RWPE2 (cell line): ENCODE data around the gene NSG2.

Experiments
- ATAC-seq: fragments of 200-7000 bp; cut with Tn5 transposase; 3 replicates; pipeline ENCODE4 v1.9.1; 2021; ENCODE audit warnings: low read depth
- DNase-seq: peaks from one replicate; pipeline ENCODE4 v3.0.0-alpha.2; 2020; ENCODE audit warnings: low spot score
- H3K27ac ChIP-seq: fragments of 450-650 bp; 2 replicates; pipeline ENCODE4 v1.5.1; 2017; ENCODE audit warnings: mild to moderate bottlenecking; ENCODE audit not compliant: poor library complexity, severe bottlenecking
- H3K27me3 ChIP-seq: fragments of 250-450 bp; sonication (Bioruptor Pico); 2 replicates; pipeline ENCODE4 v1.5.1; 2021; ENCODE audit warnings: mild to moderate bottlenecking, moderate library complexity; ENCODE audit not compliant: insufficient read depth, poor library complexity, severe bottlenecking
- H3K36me3 ChIP-seq: fragments of 250-450 bp; sonication (Bioruptor Pico); 2 replicates; pipeline ENCODE4 v1.5.1; 2020; ENCODE audit warnings: low read depth, mild to moderate bottlenecking, moderate library complexity
- H3K4me1 ChIP-seq: fragments of 250-450 bp; sonication (Bioruptor Pico); 2 replicates; pipeline ENCODE4 v1.5.1; 2021; ENCODE audit warnings: mild to moderate bottlenecking, moderate library complexity; ENCODE audit not compliant: insufficient read depth, poor library complexity, severe bottlenecking
- H3K4me3 ChIP-seq: fragments of 250-450 bp; sonication (Bioruptor Pico); 2 replicates; pipeline ENCODE4 v1.5.1; 2021; ENCODE audit warnings: mild to moderate bottlenecking, moderate library complexity; ENCODE audit not compliant: severe bottlenecking
- H3K9me3 ChIP-seq: fragments of 250-450 bp; sonication (Bioruptor Pico); 2 replicates; pipeline ENCODE4 v1.5.1; 2021; ENCODE audit warnings: mild to moderate bottlenecking, moderate library complexity; ENCODE audit not compliant: severe bottlenecking
- CTCF ChIP-seq: fragments of 450-650 bp; IDR thresholded peaks from one replicate; pipeline ENCODE4 v1.5.1; 2017; ENCODE audit warnings: mild to moderate bottlenecking, moderate library complexity; ENCODE audit not compliant: poor library complexity, severe bottlenecking

NSG2 gene

GRCh38 chr5:174134545-174134944 is 89.0 kb downstream of the NSG2 start:
- no peak for DNase-seq
- no peak for ATAC-seq
- Histone ChIP-seq H3K36me3 (no peaks in the 10 kb centered on the region), H3K4me3 (no peak overlapping the region), H3K4me1 (no peaks in the 10 kb centered on the region), H3K27me3 (no peaks in the 10 kb centered on the region), H3K27ac (no peak overlapping the region), H3K9me3 (no peaks in the 10 kb centered on the region)
- no peak for TF ChIP-seq CTCF

- TF ChIP-seq CTCF: no peak
- no peak for ATAC-seq
- Histone ChIP-seq H3K4me3 (no peak overlapping the region), H3K27me3 (no peaks in the 10 kb centered on the region), H3K27ac (no peak overlapping the region), H3K9me3 (no peaks in the 10 kb centered on the region), H3K36me3 (no peaks in the 10 kb centered on the region), H3K4me1 (no peaks in the 10 kb centered on the region)
- no peak for DNase-seq
These were observed 94.1 kb downstream of the NSG2 start for GRCh38 chr5:174139623-174140022.

- ATAC-seq: no peak
- Histone ChIP-seq H3K9me3 (no peaks in the 10 kb centered on the region), H3K4me3 (no peak overlapping the region), H3K27ac (no peak overlapping the region), H3K36me3 (no peaks in the 10 kb centered on the region), H3K4me1 (no peaks in the 10 kb centered on the region), H3K27me3 (no peaks in the 10 kb centered on the region)
- TF ChIP-seq CTCF: no peak
- no peak for DNase-seq
These were observed 95.0 kb downstream of the NSG2 start for GRCh38 chr5:174140452-174141020.

GRCh38 chr5:174141398-174141797 is 95.9 kb downstream of the NSG2 start:
- H3K27ac ChIP-seq: no peak overlapping the region
- no peaks in the 10 kb centered on the region for H3K4me1 ChIP-seq
- H3K4me3 ChIP-seq: no peak overlapping the region
- no peak for ATAC-seq
- TF ChIP-seq CTCF: no peak
- no peaks in the 10 kb centered on the region for H3K9me3 ChIP-seq
- no peaks in the 10 kb centered on the region for H3K36me3 ChIP-seq
- DNase-seq: no peak
- H3K27me3 ChIP-seq: no peaks in the 10 kb centered on the region

GRCh38 chr5:174145091-174145490 is 99.6 kb downstream of the NSG2 start:
- no peaks in the 10 kb centered on the region for H3K9me3 ChIP-seq
- no peak overlapping the region for H3K27ac ChIP-seq
- H3K4me3 ChIP-seq: no peak overlapping the region
- no peak for TF ChIP-seq CTCF
- no peaks in the 10 kb centered on the region for H3K27me3 ChIP-seq
- no peaks in the 10 kb centered on the region for H3K4me1 ChIP-seq
- no peak for ATAC-seq
- DNase-seq: no peak
- H3K36me3 ChIP-seq: no peaks in the 10 kb centered on the region
